Stimulated activated CD4-positive, alpha-beta T cell treated with anti-CD3 and anti-CD28 coated beads, Interleukin-4, amount 100 ng/mL, for 24 hours (primary cell): ENCODE results near the gene PPIA.
A peak's percentile ranks its signal among the peaks of the same experiment; 100 is the strongest.
"Not testable (repeated sequence)": the region's sequence is repeated elsewhere in the genome, so short reads cannot be mapped to it uniquely, and the experiment has no call there.

ENCODE experiments used
- DNase-seq: peaks from one replicate; pipeline ENCODE4 v3.0.0-alpha.2; 2020

Gene PPIA

DNA sequence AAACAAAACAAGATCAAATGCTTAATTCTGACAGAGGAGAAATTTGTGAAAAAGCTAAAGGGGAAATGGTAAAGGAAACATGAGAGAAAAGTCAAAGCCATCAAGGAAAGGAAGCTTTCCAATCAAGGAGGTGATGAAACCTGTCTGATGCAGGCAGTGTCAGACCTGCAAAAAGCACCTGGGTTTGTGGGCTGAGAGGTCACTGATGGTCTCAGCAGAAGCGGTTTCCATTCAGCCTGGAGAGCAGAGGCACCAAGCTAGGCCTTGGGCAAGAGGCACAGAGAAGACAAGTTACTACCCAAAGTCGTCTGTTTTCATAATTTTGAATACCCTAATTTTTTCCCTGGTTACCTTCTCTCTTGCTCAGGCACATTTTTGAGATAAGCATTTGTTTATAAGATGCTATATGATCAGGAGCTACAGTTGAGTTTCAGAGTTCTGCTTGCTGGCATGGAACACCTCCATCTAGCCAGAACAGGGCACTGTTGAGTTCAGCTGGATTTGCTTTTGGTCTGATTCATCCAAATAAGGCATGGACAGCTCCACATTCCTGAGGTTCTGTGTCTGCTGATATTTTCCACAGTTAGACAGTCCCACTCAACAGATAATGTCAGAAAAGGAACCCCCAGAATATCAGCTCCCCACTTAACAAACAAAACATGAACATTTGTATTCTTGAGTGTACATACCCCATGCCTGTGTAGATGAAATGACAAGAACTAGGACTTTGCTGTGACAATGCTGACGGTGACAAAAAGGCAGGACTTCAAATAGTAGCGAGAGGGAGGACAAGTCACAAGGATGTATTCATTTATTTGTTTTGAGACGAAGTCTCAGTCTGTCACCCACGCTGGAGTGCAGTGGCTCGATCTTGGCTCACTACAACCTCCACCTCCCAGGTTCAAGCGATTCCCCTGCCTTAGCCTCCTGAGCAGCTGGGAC lies 4.9 kb upstream of the PPIA start:
- no peak for DNase-seq

DNA sequence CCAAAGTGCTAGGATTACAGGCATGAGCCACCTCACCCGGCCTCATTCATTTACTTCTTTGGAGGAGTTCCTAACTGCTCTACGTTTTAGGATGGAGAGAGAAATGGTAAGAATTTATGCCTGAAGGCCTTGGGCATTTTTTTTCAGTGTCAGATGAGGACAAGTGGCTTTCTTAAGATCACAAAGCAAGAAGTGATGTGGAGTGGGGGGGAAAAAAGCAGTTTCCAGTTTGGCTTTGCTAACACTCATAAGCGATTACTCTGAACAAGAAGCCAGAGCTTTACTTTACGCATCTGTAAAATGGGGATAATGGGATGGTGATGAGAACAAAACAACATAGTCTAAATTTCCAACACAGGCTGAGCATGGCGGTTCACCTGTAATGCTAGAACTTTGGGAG lies 2.6 kb upstream of the PPIA start:
- no peak for DNase-seq

DNA sequence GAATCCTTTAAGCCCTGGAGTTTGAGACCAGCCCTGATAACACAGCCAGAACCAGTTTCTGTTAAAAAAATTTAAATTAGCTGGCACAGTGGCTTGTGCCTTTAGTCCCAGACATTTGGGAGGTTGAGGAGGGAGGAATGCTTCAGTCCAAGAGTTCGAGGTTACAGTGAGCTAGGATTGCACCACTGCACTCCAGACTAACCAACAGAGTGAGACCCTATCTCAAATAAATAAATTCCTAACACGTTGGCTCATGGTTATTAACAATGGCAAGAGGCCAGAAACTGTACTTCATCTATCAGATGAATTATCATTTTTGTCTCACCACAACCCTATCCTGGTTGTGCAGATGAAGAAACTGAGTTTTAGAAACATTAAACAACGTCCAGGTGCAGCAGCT lies 2.1 kb upstream of the PPIA start:
- DNase-seq: no peak

DNA sequence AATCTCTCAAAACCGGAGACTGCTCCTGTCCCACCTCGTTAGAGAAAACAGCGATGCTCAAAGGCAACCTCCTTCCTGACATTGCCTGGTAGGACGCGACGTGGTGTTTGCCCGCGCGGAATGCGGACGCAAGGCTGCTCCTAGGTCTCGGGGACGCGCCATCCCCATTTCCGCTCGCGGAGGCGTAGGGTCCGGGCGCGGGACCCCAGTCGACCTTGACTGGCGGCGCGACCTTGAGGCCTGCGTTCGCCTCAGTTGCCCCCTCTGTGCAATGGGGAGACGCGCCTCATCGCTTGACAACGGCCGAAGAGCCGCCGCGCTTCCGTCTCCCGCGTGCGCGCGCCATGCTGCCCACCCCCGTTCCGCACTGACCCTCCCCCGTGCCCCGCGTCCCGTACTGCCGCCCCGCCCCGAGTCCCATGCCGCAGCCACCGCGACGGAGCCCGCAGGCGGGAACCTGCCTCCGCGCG lies 412 bp upstream of the PPIA start:
- DNase-seq: no peak

DNA sequence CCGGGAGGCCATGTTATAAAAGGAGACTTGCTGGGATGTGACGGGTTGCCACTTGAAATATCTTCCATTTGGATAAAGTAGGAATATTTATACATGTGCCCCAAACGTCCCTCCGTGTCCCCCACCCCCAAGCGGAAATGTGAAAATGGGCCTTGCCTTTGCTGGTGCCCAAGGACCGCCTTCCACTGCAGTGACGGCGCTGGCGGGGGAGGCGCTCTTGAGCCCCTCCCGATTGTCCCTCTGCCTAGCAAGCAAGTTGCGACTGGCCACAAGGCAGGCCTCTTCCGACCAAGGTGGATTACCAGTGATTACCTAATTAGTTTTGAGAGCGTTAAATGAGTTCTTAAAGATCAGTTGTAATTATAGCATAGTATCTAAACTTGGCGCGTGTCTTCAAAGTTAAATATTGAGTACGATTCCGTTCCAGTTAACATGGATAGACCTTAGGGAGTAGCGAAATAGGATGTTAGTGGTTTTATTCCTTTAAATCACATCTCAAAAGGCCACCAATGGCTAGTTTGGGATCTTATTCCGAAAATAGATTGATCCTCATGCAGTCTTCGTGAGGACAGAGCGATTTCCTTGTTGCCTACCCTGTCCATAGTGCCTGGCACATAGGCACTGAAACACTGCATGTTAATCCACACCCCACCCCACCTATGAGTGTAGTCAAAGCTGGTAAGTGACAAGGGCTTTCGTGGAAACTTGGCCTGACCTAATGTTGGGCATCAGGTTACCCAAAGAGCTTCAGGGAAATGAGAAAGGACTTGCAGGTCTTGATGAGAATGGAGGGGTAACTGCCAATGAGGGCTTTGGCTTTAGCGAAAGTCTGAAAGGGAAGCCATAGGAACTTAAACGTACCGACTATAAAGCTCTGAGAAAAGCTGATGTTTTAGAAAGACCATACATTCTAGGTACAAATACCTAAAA lies 1.1 kb downstream of the PPIA start:
- DNase-seq: peak; percentile 86

DNA sequence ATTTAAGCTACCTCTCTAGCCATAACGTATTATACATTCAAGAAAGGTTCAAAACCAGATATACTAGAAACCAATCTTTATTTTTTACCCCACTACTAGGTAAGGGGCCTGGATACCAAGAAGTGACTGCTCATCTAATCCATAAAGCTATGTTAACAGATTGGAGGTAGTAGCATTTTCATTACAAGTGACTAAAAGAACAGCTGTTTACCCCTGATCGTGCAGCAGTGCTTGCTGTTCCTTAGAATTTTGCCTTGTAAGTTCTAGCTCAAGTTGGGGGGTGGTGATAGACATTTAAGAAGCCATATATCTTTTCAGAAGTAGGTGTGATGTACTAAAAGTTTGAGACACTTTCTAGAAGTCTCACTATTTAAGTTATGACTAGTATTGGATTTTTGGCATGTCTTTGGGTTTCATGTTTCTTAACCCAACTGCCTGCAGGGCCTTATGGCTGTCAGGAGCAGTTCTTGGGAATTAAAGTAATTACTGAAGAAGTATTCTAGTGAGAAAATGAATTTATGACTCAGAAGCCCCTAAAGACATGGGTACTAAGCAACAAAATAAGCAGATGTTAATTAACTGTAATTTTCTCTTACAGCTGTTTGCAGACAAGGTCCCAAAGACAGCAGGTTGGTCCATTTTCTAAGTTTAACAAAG lies 2.3 kb downstream of the PPIA start:
- DNase-seq: no peak

DNA sequence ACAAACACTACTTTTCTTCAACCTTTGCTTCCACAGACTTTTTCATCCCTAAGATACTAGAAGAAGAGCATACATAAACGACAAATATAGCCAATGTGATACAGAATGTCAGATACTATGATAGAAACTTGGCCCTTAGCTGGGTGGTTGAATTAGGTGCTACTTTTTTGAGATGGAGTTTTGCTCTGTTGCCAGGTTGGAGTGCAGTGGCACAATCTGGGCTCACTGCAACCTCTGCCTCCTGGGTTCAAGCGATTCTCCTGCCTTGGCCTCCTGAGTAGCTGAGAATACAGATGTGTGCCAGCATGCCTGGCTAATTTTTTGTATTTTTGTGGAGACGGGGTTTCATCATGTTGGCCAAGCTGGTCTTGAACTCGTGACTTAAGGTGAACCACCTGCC lies 3.5 kb downstream of the PPIA start:
- DNase-seq: no peak

DNA sequence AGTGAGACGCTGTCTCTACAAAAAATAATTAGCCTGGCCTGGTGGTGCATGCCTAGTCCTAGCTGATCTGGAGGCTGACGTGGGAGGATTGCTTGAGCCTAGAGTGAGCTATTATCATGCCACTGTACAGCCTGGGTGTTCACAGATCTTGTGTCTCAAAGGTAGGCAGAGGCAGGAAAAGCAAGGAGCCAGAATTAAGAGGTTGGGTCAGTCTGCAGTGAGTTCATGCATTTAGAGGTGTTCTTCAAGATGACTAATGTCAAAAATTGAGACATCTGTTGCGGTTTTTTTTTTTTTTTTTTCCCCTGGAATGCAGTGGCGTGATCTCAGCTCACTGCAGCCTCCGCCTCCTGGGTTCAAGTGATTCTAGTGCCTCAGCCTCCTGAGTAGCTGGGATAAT lies 5.4 kb downstream of the PPIA start:
- no peak for DNase-seq

DNA sequence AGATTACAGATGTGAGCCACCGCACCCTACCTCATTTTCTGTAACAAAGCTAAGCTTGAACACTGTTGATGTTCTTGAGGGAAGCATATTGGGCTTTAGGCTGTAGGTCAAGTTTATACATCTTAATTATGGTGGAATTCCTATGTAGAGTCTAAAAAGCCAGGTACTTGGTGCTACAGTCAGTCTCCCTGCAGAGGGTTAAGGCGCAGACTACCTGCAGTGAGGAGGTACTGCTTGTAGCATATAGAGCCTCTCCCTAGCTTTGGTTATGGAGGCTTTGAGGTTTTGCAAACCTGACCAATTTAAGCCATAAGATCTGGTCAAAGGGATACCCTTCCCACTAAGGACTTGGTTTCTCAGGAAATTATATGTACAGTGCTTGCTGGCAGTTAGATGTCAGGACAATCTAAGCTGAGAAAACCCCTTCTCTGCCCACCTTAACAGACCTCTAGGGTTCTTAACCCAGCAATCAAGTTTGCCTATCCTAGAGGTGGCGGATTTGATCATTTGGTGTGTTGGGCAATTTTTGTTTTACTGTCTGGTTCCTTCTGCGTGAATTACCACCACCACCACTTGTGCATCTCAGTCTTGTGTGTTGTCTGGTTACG lies 6.0 kb downstream of the PPIA start:
- DNase-seq: no peak

DNA sequence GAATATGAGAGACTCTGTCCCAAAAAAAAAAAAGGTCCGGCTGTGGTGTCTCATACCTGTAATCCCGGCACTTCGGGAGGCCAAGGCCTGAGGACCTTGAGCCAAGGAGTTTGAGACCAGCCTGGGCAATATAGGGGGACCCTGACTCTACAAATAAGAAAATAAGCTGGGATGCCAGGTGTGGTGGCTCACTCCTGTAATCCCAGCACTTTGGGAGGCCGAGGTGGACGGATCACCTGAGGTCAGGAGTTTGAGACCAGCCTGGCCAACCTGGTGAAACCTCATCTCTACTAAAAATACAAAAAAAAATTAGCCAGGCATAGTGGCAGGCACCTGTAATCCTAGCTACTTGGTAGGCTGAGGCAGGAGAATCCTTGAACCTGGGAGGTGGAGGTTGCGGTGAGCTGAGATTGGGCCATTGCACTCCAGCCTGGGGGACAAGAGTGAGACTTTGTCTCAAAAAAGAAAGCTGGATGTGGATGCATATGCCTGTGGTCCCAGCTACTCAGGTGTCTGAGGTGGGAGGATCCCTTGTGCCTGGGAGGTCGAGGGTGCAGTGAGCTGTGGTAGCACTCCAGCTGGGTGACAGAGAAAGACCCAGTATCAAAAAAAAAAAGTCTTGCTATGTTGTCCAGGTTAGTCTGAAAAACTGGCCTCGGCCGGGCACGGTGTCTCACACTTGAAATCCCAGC lies 7.5 kb downstream of the PPIA start:
- DNase-seq: not testable (repeated sequence)

DNA sequence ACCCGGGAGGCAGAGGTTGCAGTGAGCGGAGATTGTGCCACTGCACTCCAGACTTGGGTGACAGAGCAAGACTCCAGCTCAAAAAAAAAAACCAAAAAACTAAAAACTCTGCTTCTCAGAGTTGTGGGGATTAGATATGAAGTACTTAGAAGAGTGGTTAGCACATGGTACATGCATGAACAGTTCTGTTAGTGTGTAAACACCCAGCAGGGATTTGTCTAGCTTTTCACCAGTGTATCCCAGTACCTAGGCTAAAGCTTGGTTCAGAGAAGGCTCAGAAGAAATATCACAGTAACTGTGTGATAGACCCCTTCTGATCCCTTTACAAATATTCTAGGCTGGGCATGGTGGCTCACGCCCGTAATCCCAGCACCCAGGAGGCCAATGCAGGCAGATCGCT lies 9.5 kb downstream of the PPIA start:
- DNase-seq: no peak

DNA sequence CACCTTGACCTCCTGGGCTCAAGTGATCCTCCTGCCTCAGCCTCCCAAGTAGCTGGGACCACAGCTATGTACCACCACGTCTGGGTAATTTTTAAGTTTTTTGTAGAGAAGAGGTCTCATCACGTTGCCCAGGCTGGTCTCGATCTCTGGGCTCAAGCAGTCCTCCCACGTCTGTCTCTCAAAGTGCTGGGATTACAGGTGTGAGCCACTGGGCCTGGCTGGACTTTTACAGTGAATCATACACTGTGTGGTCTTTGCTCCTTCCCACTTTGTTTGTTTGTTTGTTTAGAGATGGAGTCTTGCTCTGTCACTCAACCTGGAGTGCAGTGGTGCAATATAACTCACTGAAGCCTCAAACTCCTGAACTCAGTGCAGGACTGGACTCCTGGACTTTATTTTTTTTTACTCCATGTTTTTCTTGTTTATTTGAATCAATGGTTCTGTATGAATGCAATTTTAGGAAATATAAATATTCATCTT lies 12.5 kb downstream of the PPIA start:
- no peak for DNase-seq

DNA sequence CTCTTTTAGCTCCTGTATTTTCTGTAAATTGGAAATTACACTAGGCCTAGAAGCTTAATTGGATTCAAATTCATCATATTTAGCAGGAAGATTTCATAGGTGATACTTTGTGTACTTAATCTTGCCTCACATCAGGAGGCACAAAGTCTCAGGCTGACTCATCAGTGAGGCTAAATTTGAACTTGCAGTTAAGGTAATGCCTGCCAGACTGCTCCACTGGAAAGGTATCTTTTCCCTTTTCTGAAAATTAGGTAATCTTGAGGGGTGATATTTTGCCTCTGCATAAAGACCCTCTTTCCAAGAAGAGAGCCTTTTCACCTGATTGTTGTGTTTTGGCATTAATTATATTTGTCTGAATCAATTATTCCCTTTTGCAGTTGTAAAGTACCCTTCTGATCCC lies 14.6 kb downstream of the PPIA start:
- no peak for DNase-seq

DNA sequence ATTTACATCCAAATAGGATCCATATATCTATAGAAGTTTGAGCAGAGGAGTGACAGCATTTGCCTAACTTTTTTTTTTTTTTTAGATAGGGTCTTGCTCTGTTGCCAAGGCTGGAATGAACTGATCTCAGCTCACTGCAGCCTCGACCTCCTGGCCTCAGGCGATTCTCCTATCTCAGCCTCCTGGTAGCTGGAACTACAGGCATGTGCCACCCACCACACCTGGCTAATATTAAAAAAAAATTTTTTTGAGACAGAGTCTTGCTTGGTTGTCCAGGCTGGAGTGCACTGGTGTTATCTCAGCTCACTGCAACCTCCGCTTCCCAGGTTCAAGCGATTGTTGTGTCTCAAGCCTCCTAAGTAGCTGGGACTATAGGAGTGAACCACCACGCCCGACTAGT lies 15.1 kb downstream of the PPIA start:
- no peak for DNase-seq

DNA sequence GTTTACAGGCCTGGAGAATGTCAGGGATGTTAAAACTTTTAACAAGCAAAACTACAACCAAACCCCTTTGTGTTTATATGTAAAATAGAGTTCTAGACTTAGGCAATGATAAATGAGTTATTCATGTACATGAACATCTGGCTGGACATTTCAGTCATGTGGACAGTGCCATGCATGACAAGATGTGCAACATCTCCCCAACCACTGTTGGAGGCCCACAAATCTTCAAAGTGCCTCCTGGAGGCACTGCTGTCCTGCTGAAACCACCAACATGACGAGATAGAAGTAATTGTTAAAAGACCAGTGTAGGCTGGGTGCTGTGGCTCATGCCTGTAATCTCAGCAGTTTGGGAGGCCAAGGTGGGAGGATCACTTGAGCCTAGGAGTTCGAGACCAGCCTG lies 18.4 kb downstream of the PPIA start:
- no peak for DNase-seq

DNA sequence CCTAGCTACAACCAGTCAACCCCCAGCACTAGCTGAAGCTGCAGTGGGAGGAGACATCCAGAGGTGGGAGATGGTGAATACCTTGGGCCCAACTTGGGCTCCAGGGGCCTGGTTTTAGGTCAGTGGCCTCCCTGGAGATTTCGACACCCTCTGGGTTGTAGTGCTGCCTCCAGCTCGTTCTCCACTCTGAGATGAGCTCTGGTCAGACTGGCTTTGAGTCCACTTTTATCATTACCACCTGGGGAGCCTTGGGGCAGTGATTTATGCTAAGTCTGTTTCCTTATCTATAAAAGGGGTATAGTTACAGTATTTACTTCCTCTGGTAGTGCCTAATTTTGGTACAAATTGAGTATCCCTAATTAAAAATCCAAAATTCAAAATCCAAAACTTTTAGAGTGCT lies 22.8 kb downstream of the PPIA start:
- no peak for DNase-seq

DNA sequence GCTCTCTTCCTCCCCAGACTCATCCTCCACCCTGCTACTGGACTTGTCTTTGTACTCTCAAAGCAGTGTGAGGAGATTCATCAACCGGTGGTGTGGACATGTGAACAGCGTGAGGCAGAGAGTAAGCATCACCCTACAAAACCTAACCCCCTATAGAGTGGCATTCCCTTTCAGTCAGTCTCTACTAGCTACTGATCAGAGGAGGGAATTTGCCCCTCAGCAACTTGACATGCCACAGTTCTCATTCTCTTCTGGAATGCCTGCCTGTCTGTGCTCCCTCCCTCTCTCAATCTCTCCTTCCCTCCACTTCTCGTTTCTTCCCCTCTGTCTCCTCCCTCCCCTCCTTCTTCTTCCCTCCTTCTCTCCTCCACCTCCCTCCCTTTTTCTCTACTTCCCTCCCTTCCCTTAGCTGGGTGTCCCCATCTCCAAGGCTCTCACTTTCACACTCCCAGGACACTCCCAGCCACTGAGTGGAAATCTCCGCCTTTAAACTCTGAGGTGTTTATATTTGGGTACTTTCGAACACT lies 26.8 kb downstream of the PPIA start:
- no peak for DNase-seq

DNA sequence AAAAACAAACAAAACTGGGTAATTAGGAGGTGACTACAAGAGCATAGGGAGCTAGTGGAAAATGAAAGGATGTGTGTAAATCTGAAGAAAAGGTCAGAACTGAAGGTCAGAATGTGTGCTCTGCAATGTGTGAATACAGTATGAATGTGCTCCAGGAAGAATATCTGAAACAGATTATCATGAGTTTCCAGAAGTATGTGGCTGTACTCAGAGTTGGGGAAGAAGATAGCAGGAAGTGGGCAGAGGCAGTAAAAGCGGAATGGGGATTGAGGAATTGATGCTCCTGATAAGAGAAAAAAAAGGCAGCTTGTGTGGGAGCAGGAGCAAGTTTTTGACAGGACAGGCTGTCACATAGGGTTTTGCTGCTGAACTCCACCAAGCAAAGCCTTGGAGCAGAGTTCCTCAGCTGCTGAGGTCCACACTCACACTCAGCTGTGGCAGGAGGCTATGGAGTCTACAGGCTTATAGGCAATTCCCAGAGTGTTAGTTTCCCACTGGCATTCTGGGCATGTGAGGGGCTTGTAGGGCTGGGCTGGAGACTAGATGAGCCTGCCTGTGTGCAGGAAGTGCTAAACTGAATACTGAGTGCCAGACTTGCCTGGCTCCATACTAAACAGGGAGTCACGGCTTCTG lies 28.5 kb downstream of the PPIA start:
- no peak for DNase-seq

DNA sequence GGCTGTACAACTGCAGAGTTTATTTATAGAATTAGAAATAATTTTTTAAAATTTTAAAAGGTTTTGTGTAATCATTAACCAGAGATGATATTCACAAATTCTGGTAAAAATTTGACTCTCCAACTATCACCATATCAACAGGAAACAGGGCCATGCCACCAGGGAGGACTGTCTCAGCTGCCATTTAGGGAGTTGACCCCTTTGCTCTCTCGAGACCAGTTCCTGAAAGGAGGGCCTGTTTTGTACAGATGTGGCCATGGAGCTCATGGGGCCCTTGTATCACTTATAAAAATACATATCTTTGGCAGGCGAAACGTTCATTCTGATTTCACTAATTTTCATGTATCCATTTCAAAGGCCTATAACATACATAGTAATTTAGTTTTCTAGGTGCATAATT lies 31.1 kb downstream of the PPIA start:
- DNase-seq: no peak

DNA sequence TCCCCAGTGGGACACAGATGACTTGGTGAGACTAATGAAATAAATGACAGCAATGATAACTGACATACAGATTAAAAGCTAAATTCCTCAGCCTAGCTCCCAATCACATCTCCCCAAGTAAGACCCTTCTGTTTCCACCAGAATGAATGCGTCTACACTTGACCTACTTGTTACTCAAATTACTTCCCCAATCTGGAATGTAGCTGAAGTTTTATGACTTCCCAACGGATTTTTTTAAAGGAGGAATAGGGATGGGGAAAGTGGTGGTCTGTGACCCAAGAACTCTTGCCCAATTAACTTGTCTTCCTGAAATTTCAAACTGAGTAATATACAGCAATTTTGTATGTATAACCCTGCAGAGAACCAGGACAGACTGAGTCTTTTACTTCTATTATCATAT lies 42.3 kb downstream of the PPIA start:
- DNase-seq: no peak

DNA sequence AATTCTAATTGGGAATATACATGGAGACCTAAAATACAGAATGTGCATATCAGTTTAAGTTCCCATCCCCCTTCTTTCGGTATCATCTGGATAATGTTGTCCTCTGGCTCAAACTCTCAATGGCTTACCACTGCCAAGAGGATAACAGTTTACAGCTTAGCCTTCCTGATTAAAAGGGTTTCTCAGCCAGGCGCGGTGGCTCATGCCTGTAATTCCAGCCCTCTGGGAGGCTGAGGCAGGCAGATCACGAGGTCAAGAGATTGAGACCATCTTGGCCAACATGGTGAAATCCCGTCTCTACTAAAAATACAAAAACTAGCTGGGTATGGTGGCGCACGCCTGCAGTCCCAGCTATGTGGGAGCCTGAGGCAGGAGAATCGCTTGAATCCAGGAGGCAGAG lies 46.2 kb downstream of the PPIA start:
- DNase-seq: not testable (repeated sequence)
